Smooth muscle cell (in vitro differentiated cells): Measurements from ENCODE around the gene ACTR2. TPM values are rescaled to one million over a fixed set of nuclear protein-coding genes. Genes with fewer than 3 reads are reported as not detected.
"Not testable (repeated sequence)": the region's sequence is repeated elsewhere in the genome, so short reads cannot be mapped to it uniquely, and the experiment has no call there.

Experiments used
- DNase-seq: peaks from one replicate; lab custom pipeline; 2025; ENCODE audit not compliant: unreplicated experiment; lab: John Stamatoyannopoulos, UW
- H2AFZ ChIP-seq: fragments of 200-600 bp; sonication (generic); 2 replicates; pipeline ENCODE4 v1.6.0; 2016; ENCODE audit warnings: antibody characterized with exemption, low read depth, mild to moderate bottlenecking
- H3F3A ChIP-seq: fragments of 200-600 bp; sonication (generic); 2 replicates; pipeline ENCODE4 v1.6.0; 2017; ENCODE audit warnings: antibody characterized with exemption, low read depth
- H3K27ac ChIP-seq: fragments of 200-600 bp; sonication (generic); 2 replicates; pipeline ENCODE4 v1.5.1; 2016; ENCODE audit warnings: low read depth, mild to moderate bottlenecking
- H3K27me3 ChIP-seq: fragments of 200-600 bp; sonication (generic); 2 replicates; pipeline ENCODE4 v1.6.1; 2016; ENCODE audit warnings: low read depth, mild to moderate bottlenecking
- H3K36me3 ChIP-seq: fragments of 200-600 bp; sonication (generic); 2 replicates; pipeline ENCODE4 v1.5.1; 2016; ENCODE audit warnings: low read depth
- H3K4me1 ChIP-seq: fragments of 200-600 bp; sonication (generic); 2 replicates; pipeline ENCODE4 v1.5.1; 2016; ENCODE audit warnings: low read depth
- H3K4me2 ChIP-seq: fragments of 200-600 bp; sonication (generic); 2 replicates; pipeline ENCODE4 v1.6.0; 2016; ENCODE audit warnings: mild to moderate bottlenecking
- H3K4me3 ChIP-seq: fragments of 200-600 bp; sonication (generic); 2 replicates; pipeline ENCODE4 v1.5.1; 2016; ENCODE audit warnings: mild to moderate bottlenecking
- H3K79me2 ChIP-seq: fragments of 200-600 bp; sonication (generic); 2 replicates; pipeline ENCODE4 v1.6.0; 2016; ENCODE audit warnings: low read depth, mild to moderate bottlenecking
- H3K9ac ChIP-seq: fragments of 200-600 bp; sonication (generic); 2 replicates; pipeline ENCODE4 v1.6.0; 2016; ENCODE audit warnings: low read depth
- H3K9me3 ChIP-seq: fragments of 200-600 bp; sonication (generic); replicated peaks from 2 replicates; pipeline ENCODE4 v1.5.1; 2016; ENCODE audit warnings: low read depth
- H4K20me1 ChIP-seq: fragments of 200-600 bp; sonication (generic); 2 replicates; pipeline ENCODE4 v1.6.0; 2016; ENCODE audit warnings: low read depth
- CTCF ChIP-seq: fragments of 200-600 bp; sonication (generic); IDR thresholded peaks from 2 replicates; pipeline ENCODE4 v1.5.1; 2017; ENCODE audit warnings: borderline replicate concordance, mild to moderate bottlenecking, antibody characterized with exemption; ENCODE audit not compliant: insufficient read depth, poor library complexity, severe bottlenecking
- WGBS: methylation state at CpG from one replicate; pipeline ENCODE4 v1.1.7; 2016; ENCODE audit warnings: low lambda C conversion rate; 5-methylcytosine and 5-hydroxymethylcytosine counted together
- polyA plus RNA-seq: library from polyadenylated mRNA; unstranded; fragments of >200 nt; fragmentation: Nextera tagmentation; extraction: Ambion mirVana; gene quantifications from 2 replicates; pipeline ENCODE4 v1.2.1, GENCODE V29; 2016
- total RNA-seq: library from RNA; depleted of rRNA; stranded (reverse); fragments of >200 nt; gene quantifications from 2 replicates; pipeline ENCODE4 v1.2.3, GENCODE V29; 2014

ACTR2 gene
- total and polyA plus RNA-seq, 2 experiments from 2014 or later: 108 to 174 TPM

GRCh38 chr2:65214843-65215242 lies 12.8 kb upstream of the ACTR2 start:
- H3K4me2 ChIP-seq: no peak overlapping the region
- 92% methylated on average over 2 of the region's 2 CpGs for WGBS
- H3K9ac ChIP-seq: no peak overlapping the region

GRCh38 chr2:65215946-65216345 lies 11.7 kb upstream of the ACTR2 start:
- H3K4me3 ChIP-seq: no peak overlapping the region
- no peaks in the 10 kb centered on the region for H3K36me3 ChIP-seq
- TF ChIP-seq CTCF: no peak

More at GRCh38 chr2:65214843-65215242, 12.8 kb upstream of the ACTR2 start:
- no peaks in the 10 kb centered on the region for H3K27me3 ChIP-seq
- TF ChIP-seq CTCF: no peak
- DNase-seq: no peak
- no peaks in the 10 kb centered on the region for H3F3A ChIP-seq
- no peaks in the 10 kb centered on the region for H3K79me2 ChIP-seq
- H4K20me1 ChIP-seq: no peaks in the 10 kb centered on the region
- H2AFZ ChIP-seq: no peak overlapping the region
- H3K36me3 ChIP-seq: no peaks in the 10 kb centered on the region
- H3K27ac ChIP-seq: no peak overlapping the region
- peaks cover 6% of the 10 kb centered on the region for H3K4me1 ChIP-seq
- H3K4me3 ChIP-seq: no peak overlapping the region
- H3K9me3 ChIP-seq: no peaks in the 10 kb centered on the region

GRCh38 chr2:65220432-65221131 lies 7.0 kb upstream of the ACTR2 start:
- 65% methylated on average over 3 of the region's 3 CpGs for WGBS
- no peaks in the 10 kb centered on the region for H4K20me1 ChIP-seq
- no peaks in the 10 kb centered on the region for H3K9me3 ChIP-seq
- H2AFZ ChIP-seq: no peak overlapping the region
- H3K79me2 ChIP-seq: no peaks in the 10 kb centered on the region
- TF ChIP-seq CTCF: no peak
- no peaks in the 10 kb centered on the region for H3K36me3 ChIP-seq
- H3K4me2 ChIP-seq: no peak overlapping the region
- H3K27ac ChIP-seq: no peak overlapping the region
- no peaks in the 10 kb centered on the region for H3K27me3 ChIP-seq
- no peak overlapping the region for H3K4me3 ChIP-seq
- H3K9ac ChIP-seq: no peak overlapping the region
- no peaks in the 10 kb centered on the region for H3K4me1 ChIP-seq
- H3F3A ChIP-seq: no peaks in the 10 kb centered on the region
- DNase-seq: no peak

More at GRCh38 chr2:65215946-65216345, 11.7 kb upstream of the ACTR2 start:
- WGBS: 95% methylated on average over 3 of the region's 3 CpGs
- H3F3A ChIP-seq: no peaks in the 10 kb centered on the region
- DNase-seq: no peak
- peaks cover 6% of the 10 kb centered on the region for H3K4me1 ChIP-seq
- no peak overlapping the region for H3K27ac ChIP-seq
- no peaks in the 10 kb centered on the region for H3K79me2 ChIP-seq
- H4K20me1 ChIP-seq: no peaks in the 10 kb centered on the region
- no peak overlapping the region for H3K9ac ChIP-seq
- H3K4me2 ChIP-seq: no peak overlapping the region
- no peak overlapping the region for H2AFZ ChIP-seq
- no peaks in the 10 kb centered on the region for H3K9me3 ChIP-seq
- no peaks in the 10 kb centered on the region for H3K27me3 ChIP-seq

DNA sequence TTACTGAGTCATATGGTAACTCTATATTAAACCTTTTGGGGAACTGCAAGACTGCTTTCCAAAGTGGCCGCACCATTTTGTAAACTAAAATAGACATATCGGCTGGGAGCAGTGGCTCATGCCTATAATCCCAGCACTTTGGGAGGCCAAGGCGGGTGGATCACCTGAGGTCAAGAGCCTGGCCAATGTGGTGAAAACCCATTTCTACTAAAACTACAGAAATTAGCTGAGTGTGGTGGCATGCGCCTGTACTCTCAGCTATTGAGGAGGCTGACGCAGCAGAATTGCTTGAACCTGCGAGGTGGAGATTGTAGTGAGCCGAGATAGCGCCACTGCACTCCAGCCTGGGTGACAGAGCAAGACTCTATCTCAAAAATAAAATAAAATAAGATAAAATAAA lies 6.4 kb upstream of the ACTR2 start:
- not testable (repeated sequence) for H3K79me2 ChIP-seq, DNase-seq, H3K9me3 ChIP-seq, H2AFZ ChIP-seq, H4K20me1 ChIP-seq, H3K27me3 ChIP-seq, H3F3A ChIP-seq, H3K4me3 ChIP-seq, H3K27ac ChIP-seq, H3K4me1 ChIP-seq, H3K9ac ChIP-seq, H3K4me2 ChIP-seq, H3K36me3 ChIP-seq
- 94% methylated on average over 8 of the region's 8 CpGs for WGBS
